GM21423 (cell line): ENCODE results near the gene HIVEP3.

Source experiments
- ATAC-seq: cut with Tn5 transposase; IDR thresholded peaks from one replicate; pipeline ENCODE4 v1.9.1; 2021; ENCODE audit warnings: mild to moderate bottlenecking, moderate library complexity; ENCODE audit not compliant: unreplicated experiment

HIVEP3 gene

GRCh38 chr1:41512701-41513382 is 405.9 kb downstream of the HIVEP3 start:
- ATAC-seq: no peak

DNA sequence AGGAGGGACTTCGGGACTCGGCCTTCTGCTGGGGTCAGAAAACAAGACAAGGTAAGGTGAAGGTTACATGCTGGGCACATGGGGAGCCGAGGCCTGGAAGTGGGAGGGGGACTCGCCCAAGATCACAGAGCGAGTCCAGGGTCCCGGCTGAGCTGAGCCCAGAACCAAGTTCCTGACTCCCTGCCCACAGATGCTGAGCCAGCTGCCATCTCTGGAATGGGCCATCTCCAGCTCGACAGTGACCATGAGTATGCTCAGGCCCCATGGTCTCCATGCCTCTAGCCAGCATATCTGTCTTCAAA is 407.5 kb downstream of the HIVEP3 start:
- ATAC-seq: no peak

DNA sequence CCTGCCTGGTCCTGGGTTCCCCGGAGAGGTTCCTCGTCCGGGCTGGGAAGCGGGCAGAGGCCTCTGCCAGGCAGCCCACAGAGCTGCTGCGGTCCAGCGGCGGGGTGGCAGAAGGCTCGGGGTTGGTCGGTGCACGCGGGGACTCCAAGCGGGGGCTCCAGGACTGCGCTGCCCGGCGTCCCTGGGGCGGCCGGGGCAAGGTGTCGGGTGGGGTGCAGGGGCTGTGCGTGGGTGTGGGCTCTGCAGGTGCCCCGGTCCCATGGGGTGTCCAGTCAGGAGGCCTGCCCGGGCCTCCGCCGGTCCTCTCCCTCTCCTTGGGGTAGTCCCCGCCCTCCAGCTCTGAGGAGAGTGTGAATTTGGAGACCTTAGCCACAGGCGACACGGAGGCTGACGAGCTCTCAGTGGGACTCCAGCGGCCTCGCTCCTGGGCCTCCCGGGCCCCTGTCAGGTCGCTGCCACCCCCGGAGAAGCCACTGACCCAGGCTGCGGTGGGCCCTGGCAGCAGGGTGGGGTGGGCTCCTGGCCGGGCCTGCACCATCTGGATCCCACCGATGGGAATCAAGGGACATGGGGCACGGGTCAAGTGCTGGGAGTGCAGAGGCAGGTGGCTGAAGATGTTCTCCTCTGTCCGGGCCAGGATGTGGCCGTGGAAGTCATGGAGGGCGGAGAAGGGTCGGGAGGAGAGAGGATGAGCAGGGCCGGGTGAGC is 408.0 kb downstream of the HIVEP3 start:
- ATAC-seq: no peak

- no peak for ATAC-seq
Measured at GRCh38 chr1:41509270-41509671, 409.5 kb downstream of the HIVEP3 start.

DNA sequence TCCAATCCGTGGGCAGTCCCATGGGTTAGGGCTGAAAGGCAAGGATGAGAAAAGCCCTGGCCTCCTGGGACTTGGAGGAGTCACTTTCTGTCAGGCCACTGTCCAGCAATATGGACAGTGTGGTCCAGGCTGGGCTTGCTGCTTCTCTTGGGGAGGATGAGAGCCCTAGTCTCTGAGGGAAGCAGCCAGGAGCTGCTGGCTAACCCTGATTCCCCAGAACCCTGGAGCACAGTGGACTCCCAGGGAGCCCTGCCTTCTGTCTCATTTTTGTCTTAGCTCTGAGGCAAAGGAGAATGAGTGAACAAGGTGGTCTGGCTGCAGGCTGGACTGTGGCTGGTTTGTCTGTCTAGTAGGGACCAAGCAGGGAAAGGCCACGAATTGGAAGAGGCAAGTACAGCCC is 410.4 kb downstream of the HIVEP3 start:
- no peak for ATAC-seq

GRCh38 chr1:41507836-41508235 is 410.9 kb downstream of the HIVEP3 start:
- no peak for ATAC-seq

GRCh38 chr1:41507110-41507720 is 411.5 kb downstream of the HIVEP3 start:
- ATAC-seq: no peak

- no peak for ATAC-seq
Measured at GRCh38 chr1:41504114-41505035, 414.3 kb downstream of the HIVEP3 start.

- no peak for ATAC-seq
Measured at GRCh38 chr1:41503538-41504113, 415.1 kb downstream of the HIVEP3 start.

GRCh38 chr1:41502912-41503311 is 415.8 kb downstream of the HIVEP3 start:
- ATAC-seq: no peak

DNA sequence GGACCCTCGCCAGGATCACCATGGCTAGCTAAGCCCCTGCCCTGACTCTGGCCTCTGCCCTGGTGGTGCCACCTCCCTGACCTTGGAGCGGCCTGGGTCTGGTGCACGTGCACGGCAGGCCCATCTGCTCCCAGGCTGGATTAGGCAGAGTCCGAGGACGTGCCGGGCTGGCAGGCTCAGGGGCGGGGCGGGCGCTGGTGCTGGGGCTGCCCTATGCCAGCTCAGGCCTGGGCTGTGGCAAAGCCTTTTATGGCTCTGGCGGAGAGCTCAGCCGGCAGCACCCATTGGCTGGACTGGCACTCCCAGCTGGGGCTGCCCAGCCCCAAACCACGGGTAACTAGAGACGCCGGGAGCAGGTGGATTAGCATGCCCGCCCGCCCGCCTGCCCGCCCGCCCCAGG is 417.1 kb downstream of the HIVEP3 start:
- ATAC-seq: no peak

GRCh38 chr1:41500781-41501518 is 417.8 kb downstream of the HIVEP3 start:
- no peak for ATAC-seq

- ATAC-seq: no peak
Measured at GRCh38 chr1:41500378-41500777, 418.3 kb downstream of the HIVEP3 start.

DNA sequence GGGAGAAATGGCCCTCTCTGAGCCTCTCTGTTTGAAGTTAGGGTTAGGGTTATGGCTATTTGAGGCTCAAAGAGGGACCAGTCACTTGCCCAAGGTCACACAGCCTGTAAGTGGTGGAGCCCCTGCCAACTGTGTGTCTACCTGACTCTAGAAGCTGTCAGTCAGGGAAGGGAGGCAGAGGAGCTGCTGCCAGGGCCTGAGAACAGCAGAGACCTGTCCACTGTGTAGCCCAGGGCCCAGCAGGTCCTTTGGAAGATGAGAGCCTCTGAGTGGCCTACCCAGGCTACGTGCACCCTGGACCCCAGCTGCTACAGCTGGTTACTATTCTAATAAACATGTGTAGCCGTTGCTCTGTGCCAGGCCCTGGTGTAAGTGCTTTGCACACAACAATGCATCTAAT is 419.1 kb downstream of the HIVEP3 start:
- no peak for ATAC-seq

DNA sequence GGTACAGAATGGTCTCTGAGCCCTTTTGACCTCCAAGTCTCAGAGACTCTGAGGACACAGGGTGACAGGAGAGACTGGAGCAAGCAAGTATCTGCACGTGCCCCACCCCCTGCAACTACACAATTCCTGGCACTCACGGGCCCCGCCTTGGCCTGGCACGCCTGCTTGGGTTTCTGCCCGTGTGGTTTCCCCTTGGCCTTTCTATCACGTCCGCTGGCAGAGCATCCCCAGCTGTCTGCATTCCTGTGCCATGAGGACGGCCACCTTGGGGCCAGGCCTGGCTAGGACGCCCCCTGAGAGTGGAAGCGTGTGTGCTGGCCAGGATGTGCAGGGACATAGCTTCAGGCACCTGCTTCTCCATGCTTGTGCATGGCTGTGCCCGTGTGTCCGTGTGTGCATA is 419.9 kb downstream of the HIVEP3 start:
- ATAC-seq: no peak

- ATAC-seq: no peak
Measured at GRCh38 chr1:41498391-41498790, 420.3 kb downstream of the HIVEP3 start.

DNA sequence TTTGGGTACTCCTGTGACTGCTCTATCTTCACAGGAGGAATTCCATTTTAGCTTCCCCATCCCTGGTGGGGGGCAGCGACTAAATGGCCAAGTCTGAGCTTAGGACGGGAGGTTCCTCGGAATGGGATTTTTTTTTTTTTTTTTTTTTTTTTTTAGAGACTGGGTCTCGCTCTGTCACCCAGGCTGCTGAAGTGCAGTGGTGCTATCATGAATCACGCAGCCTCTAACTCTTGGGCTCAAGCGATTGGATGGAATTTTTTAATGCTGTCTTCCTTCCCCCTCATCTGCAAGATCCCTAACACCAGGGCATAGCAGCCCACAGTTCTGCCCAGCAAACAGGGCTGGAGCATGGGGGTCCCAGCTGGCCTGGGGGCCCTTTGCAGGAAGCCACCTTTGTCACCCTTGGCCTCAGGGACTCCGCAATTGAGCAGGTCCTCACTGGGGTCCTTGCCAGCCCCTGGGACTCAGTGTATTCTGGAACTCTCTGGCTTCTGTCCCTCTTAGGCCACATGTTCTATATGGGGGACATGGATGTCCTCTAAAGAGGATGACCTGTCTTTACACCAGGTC is 421.2 kb downstream of the HIVEP3 start:
- ATAC-seq: no peak

DNA sequence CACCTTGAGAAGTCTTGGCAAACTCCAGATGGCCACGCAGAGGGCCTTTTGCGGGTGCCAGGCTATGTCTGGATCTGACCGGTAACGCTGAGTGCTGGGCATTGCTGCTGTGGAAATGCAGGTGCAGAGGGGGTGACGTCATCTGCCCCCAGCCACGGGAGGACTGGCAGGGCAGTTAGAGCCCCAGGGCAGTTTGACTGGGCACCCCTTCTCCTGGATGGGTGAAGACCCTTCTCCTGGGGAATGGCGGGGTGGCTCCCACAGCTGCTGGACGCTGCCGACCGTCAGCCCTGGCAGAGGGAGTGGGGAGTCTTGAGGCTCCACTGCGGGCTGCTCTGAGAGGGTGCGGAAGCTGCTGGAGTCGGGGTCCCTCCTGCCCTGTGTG is 421.7 kb downstream of the HIVEP3 start:
- ATAC-seq: no peak

GRCh38 chr1:41496080-41497055 is 422.4 kb downstream of the HIVEP3 start:
- ATAC-seq: no peak
